Stomach smooth muscle (tissue), 2 donors: Measurements from ENCODE around the gene SDF2.

Experiments
- H3K27ac ChIP-seq: one replicate; pipeline ENCODE4 v1.7.0; 2013; ENCODE audit warnings: mild to moderate bottlenecking, low read length, inconsistent platforms
- H3K27me3 ChIP-seq, 2 donors: one replicate each; pipeline ENCODE4 v1.7.0; 2013; ENCODE audit warnings: low read length in 2 of 2; ENCODE audit not compliant: insufficient read depth in 2 of 2, control insufficient read depth in 1 of 2
- H3K36me3 ChIP-seq, 2 donors: one replicate each; pipeline ENCODE4 v1.7.0; 2013; ENCODE audit warnings: low read length in 2 of 2; ENCODE audit not compliant: control insufficient read depth in 2 of 2, insufficient read depth in 2 of 2
- H3K4me1 ChIP-seq: one replicate; pipeline ENCODE4 v1.7.0; 2013; ENCODE audit warnings: low read length; ENCODE audit not compliant: control insufficient read depth, insufficient read depth
- H3K4me3 ChIP-seq, 2 donors: one replicate each; pipeline ENCODE4 v1.7.0; 2013; ENCODE audit warnings: low read length in 2 of 2
- H3K9ac ChIP-seq, 2 donors: one replicate each; pipeline ENCODE4 v1.7.0; 2013; ENCODE audit warnings: low read length in 2 of 2, mild to moderate bottlenecking in 1 of 2
- H3K9me3 ChIP-seq, 2 donors: one replicate each; pipeline ENCODE4 v1.7.0; 2013; ENCODE audit warnings: low read length in 2 of 2; ENCODE audit not compliant: control insufficient read depth in 2 of 2
- donor health status: healthy.
- donor health status: Pancreatic carcinoma.

The SDF2 gene

DNA sequence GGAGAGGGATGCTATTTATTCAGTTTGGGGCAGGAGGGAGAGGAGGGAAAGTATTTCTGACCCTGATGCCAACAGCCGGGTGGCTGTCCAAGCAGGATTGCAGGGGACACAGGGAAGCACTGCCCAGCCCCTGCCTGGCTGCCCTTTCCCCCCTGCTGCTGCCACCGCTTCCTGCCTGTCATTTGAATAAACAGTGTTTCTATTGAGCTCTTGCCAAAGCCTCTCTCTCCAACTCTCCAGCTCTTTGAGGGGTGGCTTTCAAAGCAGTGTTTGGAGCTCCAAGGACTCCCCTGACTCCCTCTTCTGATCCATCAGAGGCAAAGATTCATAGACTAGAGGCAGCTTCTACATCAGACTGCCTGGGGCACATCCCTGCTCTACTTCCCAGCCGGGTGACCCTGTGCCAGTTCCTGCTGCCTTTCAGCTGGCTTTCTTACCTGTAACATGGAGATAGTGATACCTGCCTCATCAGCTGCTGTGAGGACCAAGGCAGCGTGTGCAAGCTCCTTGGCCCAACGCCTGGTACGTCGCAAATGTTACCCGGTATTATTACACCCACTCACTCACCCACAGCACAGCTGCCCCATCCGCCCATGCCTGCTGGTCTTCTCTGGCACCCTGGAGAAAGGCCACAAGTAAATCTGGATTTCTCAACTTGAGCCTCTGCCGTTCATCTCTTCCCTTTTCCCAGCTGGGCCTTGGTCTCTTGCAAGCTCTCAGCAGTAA, 40.5 kb upstream of the SDF2 start:
- no peak overlapping the region for H3K4me3 ChIP-seq
- no peak overlapping the region for H3K27ac ChIP-seq
- no peaks in the 10 kb centered on the region for H3K4me1 ChIP-seq
- H3K9me3 ChIP-seq, result no peaks in the 10 kb centered on the region
- H3K9ac ChIP-seq, result no peak overlapping the region
- peaks cover 56 to 65% of the 10 kb centered on the region in 2 donors for H3K36me3 ChIP-seq
- H3K27me3 ChIP-seq, result no peaks in the 10 kb centered on the region

DNA sequence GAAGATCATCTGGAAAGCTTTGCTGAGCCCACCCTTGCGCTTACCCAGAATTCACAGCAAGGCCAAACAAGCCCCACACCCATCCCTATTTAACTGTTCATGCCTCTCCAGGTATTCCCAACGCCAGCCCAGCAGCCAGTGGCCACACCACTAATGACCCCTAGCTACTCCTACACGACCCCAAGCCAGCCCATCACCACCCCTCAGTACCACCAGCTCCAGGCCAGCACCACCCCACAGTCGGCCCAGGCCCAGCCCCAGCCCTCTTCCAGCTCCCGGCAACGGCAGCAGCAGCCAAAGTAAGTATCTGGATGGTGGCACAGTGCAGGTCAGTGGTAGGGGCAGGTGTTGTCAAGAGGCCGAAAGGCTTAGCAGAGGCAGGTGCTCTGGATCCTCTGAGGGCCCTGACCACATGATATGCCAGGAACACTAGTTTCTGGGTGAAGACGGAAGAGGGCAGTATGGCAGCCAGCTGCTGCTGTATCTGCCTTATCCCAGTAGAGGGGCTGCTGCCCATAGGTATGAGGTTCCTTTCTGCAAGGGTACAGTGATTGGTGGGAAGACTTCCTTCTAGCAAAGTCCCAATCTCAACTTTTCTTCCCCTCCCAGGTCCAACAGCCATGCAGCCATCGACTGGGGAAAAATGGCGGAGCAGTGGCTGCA, 39.3 kb upstream of the SDF2 start:
- no peak overlapping the region for H3K4me3 ChIP-seq
- H3K27me3 ChIP-seq, result no peaks in the 10 kb centered on the region
- H3K27ac ChIP-seq, result no peak overlapping the region
- H3K36me3 ChIP-seq, result peaks cover 65 to 76% of the 10 kb centered on the region in 2 donors
- no peaks in the 10 kb centered on the region for H3K4me1 ChIP-seq
- no peak overlapping the region for H3K9ac ChIP-seq
- no peaks in the 10 kb centered on the region for H3K9me3 ChIP-seq

DNA sequence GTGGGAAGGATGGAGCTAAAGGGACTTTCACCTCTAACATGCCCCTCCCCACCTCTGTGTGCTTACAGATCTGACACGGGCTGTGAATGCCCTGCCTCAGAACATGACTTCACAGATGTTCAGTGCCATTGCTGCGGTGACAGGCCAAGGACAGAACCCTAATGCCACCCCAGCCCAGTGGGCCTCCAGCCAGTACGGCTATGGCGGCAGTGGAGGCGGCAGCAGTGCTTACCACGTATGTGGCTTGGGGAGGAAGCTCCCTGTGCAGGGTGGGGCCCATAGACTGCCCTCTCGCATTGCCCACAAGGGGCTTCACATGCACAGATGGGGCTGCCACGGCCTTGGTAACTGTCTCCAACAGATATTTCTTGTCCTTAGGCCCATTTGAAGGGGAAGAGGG, 38.6 kb upstream of the SDF2 start:
- Histone ChIP-seq H3K4me1 (no peaks in the 10 kb centered on the region), H3K4me3 (no peak overlapping the region), H3K27me3 (no peaks in the 10 kb centered on the region), H3K9me3 (no peaks in the 10 kb centered on the region), H3K9ac (no peak overlapping the region), H3K36me3 (peaks cover 69 to 82% of the 10 kb centered on the region in 2 donors), H3K27ac (no peak overlapping the region)

DNA sequence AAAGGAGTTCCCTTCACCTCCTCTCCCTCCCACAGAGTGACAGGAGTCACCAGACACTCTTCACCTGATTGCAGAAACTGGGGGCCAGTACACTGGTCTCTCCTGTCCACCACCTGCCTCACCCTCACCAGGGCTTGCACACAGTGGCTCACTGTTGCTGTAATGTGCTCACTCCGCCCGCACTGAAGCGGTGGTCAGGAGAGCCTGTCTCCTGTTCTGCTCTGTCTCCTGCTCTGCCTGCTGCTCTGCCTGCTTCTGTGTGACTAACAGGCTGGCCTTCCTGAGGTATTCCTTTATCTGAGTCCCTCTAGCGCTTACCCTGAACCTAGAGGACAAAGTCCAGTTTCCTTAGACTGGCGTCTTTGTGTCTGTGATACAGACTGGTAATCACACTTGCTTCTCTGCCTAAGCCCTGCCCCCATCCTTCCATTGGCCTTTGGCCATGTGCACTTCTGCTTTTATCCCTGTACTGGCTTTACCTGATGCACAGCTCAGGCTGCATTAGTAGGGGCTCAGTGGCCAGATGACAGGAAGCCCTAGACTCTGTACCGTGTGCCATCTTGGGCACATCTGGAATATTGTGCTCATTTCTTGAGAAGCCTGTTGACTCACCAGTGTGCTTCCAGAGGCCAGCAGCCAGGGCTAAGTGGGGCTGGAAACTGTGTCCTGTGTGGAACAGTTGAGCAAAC, 36.7 kb upstream of the SDF2 start:
- Histone ChIP-seq H3K27ac (no peak overlapping the region), H3K4me3 (no peak overlapping the region), H3K4me1 (no peaks in the 10 kb centered on the region), H3K9me3 (no peaks in the 10 kb centered on the region), H3K9ac (no peak overlapping the region), H3K27me3 (no peaks in the 10 kb centered on the region), H3K36me3 (peaks cover 84 to 93% of the 10 kb centered on the region in 2 donors)

DNA sequence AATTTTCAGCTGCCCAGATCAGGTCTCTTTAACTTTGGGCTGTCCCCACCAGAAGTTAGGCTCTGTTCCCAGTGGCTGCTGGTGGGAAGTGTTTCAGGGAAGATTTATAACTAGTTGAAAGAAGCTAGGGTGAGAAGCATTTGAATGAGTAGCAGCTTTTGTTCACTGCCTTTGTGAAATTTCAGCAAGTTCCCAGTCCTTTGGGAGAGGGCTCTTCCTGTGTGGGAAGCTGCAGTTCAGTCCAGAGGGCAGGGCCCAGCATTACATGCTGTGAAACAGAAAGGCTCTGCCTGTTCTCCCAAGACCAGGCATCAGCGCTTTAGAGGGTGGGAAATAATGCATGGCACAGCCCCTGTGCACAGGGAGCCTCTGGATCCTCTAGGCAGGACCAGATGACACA, 32.2 kb upstream of the SDF2 start:
- Histone ChIP-seq H3K4me3 (no peak overlapping the region), H3K36me3 (peaks cover 71 to 73% of the 10 kb centered on the region in 2 donors), H3K9me3 (no peaks in the 10 kb centered on the region), H3K27me3 (no peaks in the 10 kb centered on the region), H3K27ac (no peak overlapping the region), H3K9ac (no peak overlapping the region), H3K4me1 (no peaks in the 10 kb centered on the region)

DNA sequence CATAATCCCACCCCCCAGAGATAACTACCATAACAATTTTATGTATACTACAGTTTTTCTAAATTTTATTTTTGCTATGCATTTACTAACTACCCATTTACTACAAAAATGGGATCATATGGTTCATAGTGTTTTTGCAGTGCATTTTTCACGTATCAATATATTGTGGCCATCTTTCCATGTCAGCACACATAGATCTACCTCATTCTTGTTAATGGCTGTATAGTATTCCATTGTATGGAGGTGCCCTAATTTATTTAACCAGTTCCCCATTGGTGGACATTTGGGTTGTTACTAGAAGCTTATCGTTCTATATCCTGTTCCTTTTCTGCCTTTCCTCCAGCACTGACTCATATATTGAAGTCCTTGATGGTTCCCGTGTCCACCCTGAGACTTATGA, 27.3 kb upstream of the SDF2 start:
- Histone ChIP-seq H3K36me3 (peaks cover 68 to 74% of the 10 kb centered on the region in 2 donors), H3K4me3 (no peak overlapping the region), H3K4me1 (peaks cover 3% of the 10 kb centered on the region), H3K27ac (no peak overlapping the region), H3K9ac (no peak overlapping the region), H3K27me3 (no peaks in the 10 kb centered on the region), H3K9me3 (no peaks in the 10 kb centered on the region)

DNA sequence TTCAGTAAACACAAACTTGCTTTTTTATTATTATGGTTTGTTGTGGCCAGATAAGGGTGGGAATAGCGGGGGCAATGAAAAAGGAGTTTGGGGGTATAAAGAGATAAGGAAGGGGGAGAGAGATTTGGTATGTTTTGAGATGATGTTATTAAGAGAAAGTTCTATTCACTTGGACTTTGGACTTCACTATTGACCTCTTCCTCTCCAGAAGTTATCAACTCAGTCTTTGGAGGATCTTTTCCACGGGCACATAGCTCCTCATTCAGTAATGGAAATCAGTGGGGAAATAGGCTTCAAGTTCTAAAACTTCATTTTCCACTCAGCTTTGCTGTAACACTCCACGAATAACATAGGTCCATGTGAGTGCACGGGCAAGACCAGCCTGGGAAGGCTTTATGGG, 26.8 kb upstream of the SDF2 start:
- no peak overlapping the region for H3K9ac ChIP-seq
- H3K36me3 ChIP-seq, result peaks cover 66 to 71% of the 10 kb centered on the region in 2 donors
- H3K27ac ChIP-seq, result no peak overlapping the region
- H3K4me3 ChIP-seq, result no peak overlapping the region
- H3K9me3 ChIP-seq, result no peaks in the 10 kb centered on the region
- peaks cover 3% of the 10 kb centered on the region for H3K4me1 ChIP-seq
- H3K27me3 ChIP-seq, result no peaks in the 10 kb centered on the region

DNA sequence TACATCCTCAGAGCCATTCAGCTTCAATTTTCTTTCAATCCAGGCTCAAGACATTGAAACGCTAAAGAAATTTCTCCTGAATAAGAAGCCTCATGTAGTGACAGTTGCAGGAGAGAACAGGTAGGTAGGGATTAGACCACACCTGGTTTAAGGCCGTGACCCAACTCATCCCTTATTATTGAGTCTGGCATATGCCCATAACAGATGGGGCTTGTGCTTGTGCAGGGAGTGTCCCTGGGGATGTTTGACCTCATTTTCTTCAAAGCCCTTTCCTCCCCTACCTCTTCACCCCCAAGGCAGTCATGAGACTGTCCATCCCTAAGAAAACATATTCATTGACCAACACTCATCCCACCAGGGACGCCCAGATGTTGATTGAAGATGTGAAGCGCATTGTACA, 24.6 kb upstream of the SDF2 start:
- Histone ChIP-seq H3K4me3 (no peak overlapping the region), H3K27me3 (no peaks in the 10 kb centered on the region), H3K36me3 (peaks cover 87 to 89% of the 10 kb centered on the region in 2 donors), H3K9me3 (no peaks in the 10 kb centered on the region), H3K4me1 (peaks cover 3% of the 10 kb centered on the region), H3K27ac (no peak overlapping the region), H3K9ac (no peak overlapping the region)

DNA sequence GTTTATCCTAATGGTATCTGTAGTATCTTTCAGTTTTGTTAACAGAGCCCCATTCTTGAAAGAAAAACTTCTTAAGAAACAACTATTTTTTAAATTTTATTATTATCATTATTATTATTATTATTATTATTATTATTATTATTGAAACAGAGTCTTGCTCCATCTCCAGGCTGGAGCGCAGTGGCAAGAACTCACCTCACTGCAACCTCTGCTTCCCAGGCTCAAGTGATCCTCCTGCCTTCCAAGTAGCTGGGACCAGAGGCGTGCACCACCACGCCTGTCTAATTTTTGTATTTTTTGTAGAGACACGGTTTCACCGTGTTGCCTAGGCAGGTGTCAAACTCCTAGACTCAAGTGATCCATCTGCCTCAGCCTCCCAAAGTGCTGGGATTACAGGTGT, 23.7 kb upstream of the SDF2 start:
- no peak overlapping the region for H3K9ac ChIP-seq
- H3K4me1 ChIP-seq, result peaks cover 3% of the 10 kb centered on the region
- no peak overlapping the region for H3K27ac ChIP-seq
- H3K9me3 ChIP-seq, result no peaks in the 10 kb centered on the region
- H3K4me3 ChIP-seq, result no peak overlapping the region
- H3K36me3 ChIP-seq, result peaks cover 83 to 84% of the 10 kb centered on the region in 2 donors
- no peaks in the 10 kb centered on the region for H3K27me3 ChIP-seq

DNA sequence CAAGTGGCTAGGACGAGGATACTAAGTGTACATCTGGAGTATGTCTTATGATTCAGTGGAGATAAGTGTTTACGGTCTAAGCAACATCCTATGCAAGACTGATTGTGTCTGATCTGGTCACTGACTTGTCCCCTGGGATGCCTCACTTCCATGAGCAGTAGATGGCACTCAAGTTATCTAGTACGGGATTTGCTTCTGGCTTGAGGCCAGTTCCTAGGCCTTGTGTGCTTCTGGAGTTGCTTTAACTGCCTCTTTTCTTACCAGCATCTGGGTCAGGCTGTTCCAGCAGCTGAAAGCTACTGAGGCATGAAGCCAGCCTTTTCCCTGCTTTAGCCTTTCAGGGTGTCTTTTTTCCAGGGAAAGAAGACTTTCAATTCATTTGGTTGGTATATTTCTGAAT, 23.3 kb upstream of the SDF2 start:
- H3K27ac ChIP-seq, result no peak overlapping the region
- no peaks in the 10 kb centered on the region for H3K27me3 ChIP-seq
- peaks cover 3% of the 10 kb centered on the region for H3K4me1 ChIP-seq
- no peak overlapping the region for H3K4me3 ChIP-seq
- H3K36me3 ChIP-seq, result peaks cover 79 to 80% of the 10 kb centered on the region in 2 donors
- H3K9me3 ChIP-seq, result no peaks in the 10 kb centered on the region
- peak overlapping the region in 1 of 2 donors; percentile 13 for H3K9ac ChIP-seq

DNA sequence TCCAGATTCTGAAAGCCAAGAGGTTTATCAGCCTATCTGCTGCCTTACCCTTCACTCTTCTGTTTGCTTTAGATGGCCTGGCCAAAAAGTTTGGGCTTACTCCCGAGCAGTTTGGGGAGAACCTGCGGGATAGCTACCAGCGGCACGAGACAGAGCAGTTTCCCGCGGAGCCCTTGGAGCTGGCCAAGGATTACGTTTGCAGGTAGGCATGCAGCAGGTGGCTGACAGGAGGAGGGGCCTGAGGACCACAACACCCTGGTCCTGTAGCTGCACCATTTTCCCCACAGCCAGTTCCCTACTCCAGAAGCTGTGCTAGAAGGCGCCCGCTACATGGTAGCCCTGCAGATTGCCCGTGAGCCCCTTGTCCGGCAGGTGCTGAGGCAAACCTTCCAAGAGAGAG, 20.9 kb upstream of the SDF2 start:
- H3K4me1 ChIP-seq, result peaks cover 3% of the 10 kb centered on the region
- no peak overlapping the region for H3K27ac ChIP-seq
- H3K36me3 ChIP-seq, result peaks cover 70 to 72% of the 10 kb centered on the region in 2 donors
- no peak overlapping the region for H3K9ac ChIP-seq
- no peak overlapping the region for H3K4me3 ChIP-seq
- no peaks in the 10 kb centered on the region for H3K27me3 ChIP-seq
- H3K9me3 ChIP-seq, result no peaks in the 10 kb centered on the region
